ENCODE results near the gene LRRC18. TPM values are rescaled to one million over a fixed set of nuclear protein-coding genes. Genes with fewer than 3 reads are reported as not detected.

LRRC18 gene
- total and polyA plus RNA-seq, 2 donors from 2014 or later = not detected

- DNase-seq (no peak), FAIRE-seq (no peak)
- no peaks in the 10 kb centered on the region for H3K36me3 ChIP-seq (ENCODE audit: control insufficient read depth in 2 of 3, insufficient read depth in 3 of 3, low read length in 3 of 3)
- H3K27me3 ChIP-seq (ENCODE audit: control insufficient read depth, insufficient read depth, low read length) = no peaks in the 10 kb centered on the region
- H3K9me3 ChIP-seq (ENCODE audit: control insufficient read depth in 2 of 3, insufficient read depth in 1 of 3, low read length in 3 of 3) = no peaks in the 10 kb centered on the region
- H3K9ac ChIP-seq (ENCODE audit: low read length in 3 of 3) = no peak overlapping the region
- intact Hi-C loops (cut with DNase I) = no loop called here
- H3K4me3 ChIP-seq (ENCODE audit: low read length in 3 of 3) = no peak overlapping the region
- no peak overlapping the region for H3K27ac ChIP-seq (ENCODE audit: low read depth in 2 of 2, low read length in 2 of 2)
- no peak for TF ChIP-seq CTCF (IDR thresholded peaks at IDR 0.05; ENCODE audit: borderline replicate concordance, extremely low read depth, insufficient read depth)
- no peaks in the 10 kb centered on the region for H3K4me1 ChIP-seq (ENCODE audit: control insufficient read depth in 2 of 3, insufficient read depth in 2 of 3, low read depth in 1 of 3, low read length in 3 of 3)
Observed at GRCh38 chr10:48906841-48907240, 32.8 kb downstream of the LRRC18 start.

GRCh38 chr10:48905311-48905710 is 34.3 kb downstream of the LRRC18 start:
- intact Hi-C loops (cut with DNase I) = no loop called here
- H3K27ac ChIP-seq (ENCODE audit: low read depth in 2 of 2, low read length in 2 of 2) = no peak overlapping the region
- no peak for TF ChIP-seq CTCF (IDR thresholded peaks at IDR 0.05; ENCODE audit: borderline replicate concordance, extremely low read depth, insufficient read depth)
- DNase-seq (no peak), FAIRE-seq (no peak)
- H3K4me1 ChIP-seq (ENCODE audit: control insufficient read depth in 2 of 3, insufficient read depth in 2 of 3, low read depth in 1 of 3, low read length in 3 of 3) = no peaks in the 10 kb centered on the region
- H3K9ac ChIP-seq (ENCODE audit: low read length in 3 of 3) = no peak overlapping the region
- no peak overlapping the region for H3K4me3 ChIP-seq (ENCODE audit: low read length in 3 of 3)
- H3K9me3 ChIP-seq (ENCODE audit: control insufficient read depth in 2 of 3, insufficient read depth in 1 of 3, low read length in 3 of 3) = no peaks in the 10 kb centered on the region
- no peaks in the 10 kb centered on the region for H3K27me3 ChIP-seq (ENCODE audit: control insufficient read depth, insufficient read depth, low read length)
- H3K36me3 ChIP-seq (ENCODE audit: control insufficient read depth in 2 of 3, insufficient read depth in 3 of 3, low read length in 3 of 3) = no peaks in the 10 kb centered on the region

- intact Hi-C loops (cut with DNase I) = no loop called here
- Histone ChIP-seq H3K4me1 (ENCODE audit: control insufficient read depth in 2 of 3, insufficient read depth in 2 of 3, low read depth in 1 of 3, low read length in 3 of 3) (no peaks in the 10 kb centered on the region), H3K9me3 (ENCODE audit: control insufficient read depth in 2 of 3, insufficient read depth in 1 of 3, low read length in 3 of 3) (no peaks in the 10 kb centered on the region), H3K9ac (ENCODE audit: low read length in 3 of 3) (no peak overlapping the region), H3K4me3 (ENCODE audit: low read length in 3 of 3) (no peak overlapping the region), H3K27me3 (ENCODE audit: control insufficient read depth, insufficient read depth, low read length) (no peaks in the 10 kb centered on the region), H3K27ac (ENCODE audit: low read depth in 2 of 2, low read length in 2 of 2) (no peak overlapping the region), H3K36me3 (ENCODE audit: control insufficient read depth in 2 of 3, insufficient read depth in 3 of 3, low read length in 3 of 3) (no peaks in the 10 kb centered on the region)
- FAIRE-seq = no peak
- DNase-seq = no peak
- no peak for TF ChIP-seq CTCF (IDR thresholded peaks at IDR 0.05; ENCODE audit: borderline replicate concordance, extremely low read depth, insufficient read depth)
Observed at GRCh38 chr10:48904861-48905260, 34.8 kb downstream of the LRRC18 start.

GRCh38 chr10:48903151-48903550 is 36.5 kb downstream of the LRRC18 start:
- no peak for DNase-seq
- Histone ChIP-seq H3K36me3 (ENCODE audit: control insufficient read depth in 2 of 3, insufficient read depth in 3 of 3, low read length in 3 of 3) (no peaks in the 10 kb centered on the region), H3K9ac (ENCODE audit: low read length in 3 of 3) (no peak overlapping the region), H3K4me1 (ENCODE audit: control insufficient read depth in 2 of 3, insufficient read depth in 2 of 3, low read depth in 1 of 3, low read length in 3 of 3) (no peaks in the 10 kb centered on the region), H3K4me3 (ENCODE audit: low read length in 3 of 3) (no peak overlapping the region), H3K27ac (ENCODE audit: low read depth in 2 of 2, low read length in 2 of 2) (no peak overlapping the region), H3K9me3 (ENCODE audit: control insufficient read depth in 2 of 3, insufficient read depth in 1 of 3, low read length in 3 of 3) (no peaks in the 10 kb centered on the region), H3K27me3 (ENCODE audit: control insufficient read depth, insufficient read depth, low read length) (no peaks in the 10 kb centered on the region)
- FAIRE-seq = no peak
- intact Hi-C loops (cut with DNase I) = no loop called here
- TF ChIP-seq CTCF (IDR thresholded peaks at IDR 0.05; ENCODE audit: borderline replicate concordance, extremely low read depth, insufficient read depth) = no peak
